GM18508 (cell line): ENCODE results near the gene KIF13A.
"Not testable (repeated sequence)": the region's sequence is repeated elsewhere in the genome, so short reads cannot be mapped to it uniquely, and the experiment has no call there.

Experiments used
- ATAC-seq: cut with Tn5 transposase; IDR thresholded peaks from one replicate; pipeline ENCODE4 v1.9.1; 2021; ENCODE audit warnings: moderate number of reproducible peaks; ENCODE audit not compliant: insufficient read depth, unreplicated experiment

The KIF13A gene

DNA sequence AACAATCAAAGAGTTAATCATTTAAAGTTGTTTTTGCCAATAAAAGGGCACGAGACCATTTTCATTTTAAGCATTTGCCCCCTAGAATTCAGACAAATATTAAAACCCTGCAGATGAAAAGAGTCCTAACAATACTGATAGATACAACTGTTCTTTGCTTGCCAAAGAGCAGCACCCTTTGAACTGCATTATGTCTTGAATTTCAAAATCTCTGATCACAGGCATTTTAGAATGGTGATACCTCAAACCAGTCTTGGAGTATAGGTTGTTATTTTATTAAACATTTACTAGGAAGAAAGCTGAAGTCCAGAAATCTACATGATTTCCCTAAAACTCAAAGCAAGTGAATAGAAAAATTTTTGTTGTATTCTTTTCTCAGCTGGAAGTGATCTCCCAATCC is 108.7 kb downstream of the KIF13A start:
- no peak for ATAC-seq

DNA sequence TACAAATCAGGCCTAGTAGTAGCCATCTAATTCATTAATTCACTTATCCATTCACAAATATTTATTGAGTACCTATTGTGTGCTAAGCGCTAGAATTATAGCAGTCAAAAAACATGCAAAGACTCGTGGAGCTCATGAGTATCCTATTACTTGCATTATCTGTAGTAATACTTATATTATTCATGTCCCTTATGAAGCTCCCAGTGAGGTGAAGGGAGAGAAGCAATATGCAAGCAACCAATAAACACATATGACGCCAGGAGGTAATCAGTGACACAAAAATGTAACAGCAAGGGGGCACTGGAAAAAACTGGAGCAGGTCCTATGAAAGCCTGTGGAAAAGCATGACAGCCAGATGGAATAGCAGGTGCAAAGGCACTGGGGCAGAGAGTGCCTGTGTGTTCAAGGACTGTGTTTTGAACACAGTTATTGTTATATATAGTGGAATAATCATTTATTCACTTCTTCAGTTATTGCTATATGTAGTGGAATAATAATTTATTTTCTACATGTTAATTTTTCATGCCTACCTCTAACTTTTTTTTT is 109.5 kb downstream of the KIF13A start:
- ATAC-seq = no peak

DNA sequence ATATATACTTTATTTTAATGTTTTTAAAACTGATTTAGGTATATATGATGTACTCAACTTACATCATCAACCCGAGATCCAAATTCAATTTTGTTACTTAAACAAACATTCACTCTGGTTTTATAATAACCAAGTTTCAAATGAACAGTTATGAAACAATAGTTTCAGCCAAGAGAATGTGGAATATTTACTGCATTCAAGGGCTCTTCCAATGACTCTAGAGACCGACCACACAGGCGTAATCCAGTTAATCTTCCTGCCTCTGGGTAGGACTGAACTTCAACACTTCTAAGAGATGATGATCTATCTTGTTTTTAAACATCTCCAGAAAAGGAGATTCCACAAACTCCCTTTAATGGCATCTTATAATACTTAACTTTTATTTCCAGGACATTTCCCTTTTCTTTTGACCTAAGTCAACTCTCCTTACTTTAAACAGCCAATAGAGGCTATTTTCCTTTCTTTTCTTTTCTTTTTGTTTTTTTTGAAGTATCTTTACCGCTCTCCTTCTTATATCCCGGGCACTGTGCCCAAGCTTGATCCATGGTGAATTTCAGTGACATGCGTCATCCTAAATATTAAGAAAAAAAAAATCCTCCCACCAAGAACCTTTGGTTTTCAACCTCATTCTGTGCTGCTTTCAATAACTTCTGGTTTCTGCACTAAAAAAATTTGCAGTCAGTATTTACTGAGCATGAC is 110.1 kb downstream of the KIF13A start:
- ATAC-seq = no peak

DNA sequence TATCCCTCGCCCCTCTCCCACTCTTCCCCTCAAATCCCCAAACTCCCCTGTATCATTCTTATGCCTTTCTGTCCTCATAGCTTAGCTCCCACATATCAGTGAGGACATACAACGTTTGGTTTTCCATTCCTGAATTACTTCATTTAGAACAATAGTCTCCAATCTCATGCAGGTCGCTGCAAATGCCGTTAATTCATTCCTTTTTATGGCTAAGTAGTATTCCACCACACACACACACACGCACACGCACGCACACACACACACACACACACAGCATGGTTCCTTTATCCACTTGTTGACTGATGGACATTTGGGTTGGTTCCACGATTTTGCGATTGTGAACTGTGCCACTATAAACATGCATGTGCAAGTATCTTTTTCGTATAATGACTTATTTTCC is 112.7 kb downstream of the KIF13A start:
- ATAC-seq = no peak

DNA sequence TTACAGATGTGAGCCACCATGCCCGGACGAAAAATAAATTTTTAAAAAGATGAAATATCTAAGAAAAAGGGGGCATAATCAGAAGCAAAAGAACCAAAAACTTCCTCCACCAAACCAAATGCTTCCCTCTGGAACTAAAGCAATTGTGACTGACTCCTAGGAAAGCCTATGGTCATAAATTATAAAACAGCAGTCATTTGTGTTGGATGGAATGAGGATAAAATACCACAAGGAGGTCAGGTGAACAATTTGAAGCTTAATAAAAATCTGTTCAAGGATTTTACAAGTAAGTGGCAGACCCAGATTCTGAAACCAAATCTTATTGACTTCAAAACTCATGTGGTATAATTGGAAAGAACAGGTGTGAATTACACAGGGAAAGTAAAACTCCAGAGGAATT is 114.5 kb downstream of the KIF13A start:
- no peak for ATAC-seq

DNA sequence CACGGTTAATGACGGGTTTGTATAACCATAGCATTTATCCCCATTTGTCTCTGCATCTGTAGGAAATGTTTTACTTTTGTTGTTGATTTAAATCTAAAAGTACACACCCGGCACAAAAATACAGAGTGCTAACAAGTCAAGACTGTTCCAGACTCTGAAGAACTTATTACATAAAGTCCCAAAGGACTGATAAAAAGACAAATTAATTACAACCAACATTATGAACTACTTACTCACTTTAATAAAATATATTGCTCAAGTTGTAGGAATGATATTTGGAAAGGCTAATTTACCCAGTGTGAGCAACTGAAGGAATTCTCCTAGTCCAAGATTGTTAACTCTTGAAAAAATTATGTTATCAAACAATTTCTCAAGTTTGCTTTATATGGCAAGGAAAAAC is 115.6 kb downstream of the KIF13A start:
- no peak for ATAC-seq

DNA sequence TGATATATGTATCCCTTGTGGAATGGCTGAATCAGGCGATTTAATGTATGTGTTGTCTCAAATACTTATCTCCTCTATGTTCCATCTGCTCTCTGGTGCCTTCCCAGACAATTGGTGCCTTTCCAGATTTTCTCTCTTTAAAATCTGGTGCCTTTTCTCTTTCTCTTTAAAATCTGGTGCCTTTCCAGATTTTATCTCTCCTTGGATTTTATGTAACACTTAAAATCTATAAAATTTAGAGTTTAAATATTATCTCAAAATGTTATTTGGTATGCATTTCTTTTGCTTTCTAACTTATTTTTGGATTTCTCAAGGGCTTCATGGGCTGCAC is 116.3 kb downstream of the KIF13A start:
- no peak for ATAC-seq

DNA sequence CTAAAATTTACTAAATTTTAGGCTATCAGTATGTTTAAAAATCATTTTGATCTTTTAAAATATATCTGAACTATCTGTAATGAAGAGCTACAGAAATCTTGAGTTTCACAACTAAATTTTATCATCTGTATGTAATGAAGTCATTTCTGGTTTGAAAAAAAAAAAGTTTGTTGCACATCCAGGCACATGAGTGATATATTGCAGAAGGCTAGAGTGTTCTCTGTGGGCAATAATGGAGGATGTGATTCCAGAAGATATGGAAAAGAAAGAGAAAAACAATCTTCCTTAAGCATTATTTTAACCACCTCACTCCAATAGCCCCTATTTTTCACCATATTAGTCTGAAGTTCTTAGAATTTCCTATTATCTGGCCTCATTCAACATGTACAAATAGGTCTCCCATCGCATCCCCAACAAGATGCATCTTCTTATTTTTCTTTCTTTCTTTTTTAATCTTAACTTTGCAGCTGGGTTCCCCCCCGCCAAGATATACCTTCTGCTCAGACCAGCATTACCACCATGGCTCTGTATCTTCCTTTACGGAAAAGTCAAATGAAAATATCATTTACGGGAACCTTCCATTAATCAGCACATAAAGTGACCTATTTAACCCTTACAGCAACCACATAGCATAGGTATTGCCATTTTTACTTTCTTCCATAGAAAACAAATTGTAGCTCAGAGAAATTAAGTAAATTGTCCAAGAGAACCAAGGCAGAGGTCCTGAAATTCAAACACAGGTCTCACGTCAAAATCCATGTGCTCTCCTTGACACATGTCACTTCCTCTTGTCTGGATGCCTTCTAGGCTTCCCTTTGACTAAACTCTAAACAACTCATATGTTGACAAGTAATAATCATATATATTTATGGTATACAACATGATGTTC is 116.9 kb downstream of the KIF13A start:
- no peak for ATAC-seq

DNA sequence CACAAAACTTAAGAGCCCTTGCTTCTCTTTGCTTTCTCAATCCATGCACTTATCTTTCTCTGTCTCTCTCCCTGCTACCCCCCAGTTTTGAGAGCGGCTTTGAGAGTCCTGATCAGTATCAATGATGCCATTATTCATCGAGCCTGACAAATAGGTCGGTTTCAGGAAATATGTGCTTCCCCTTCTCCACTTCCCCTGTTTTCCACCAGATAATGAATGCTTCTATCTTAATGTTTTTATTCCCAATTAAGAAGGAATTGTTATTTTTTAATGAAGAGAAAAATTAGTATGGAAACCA is 117.7 kb downstream of the KIF13A start:
- no peak for ATAC-seq

DNA sequence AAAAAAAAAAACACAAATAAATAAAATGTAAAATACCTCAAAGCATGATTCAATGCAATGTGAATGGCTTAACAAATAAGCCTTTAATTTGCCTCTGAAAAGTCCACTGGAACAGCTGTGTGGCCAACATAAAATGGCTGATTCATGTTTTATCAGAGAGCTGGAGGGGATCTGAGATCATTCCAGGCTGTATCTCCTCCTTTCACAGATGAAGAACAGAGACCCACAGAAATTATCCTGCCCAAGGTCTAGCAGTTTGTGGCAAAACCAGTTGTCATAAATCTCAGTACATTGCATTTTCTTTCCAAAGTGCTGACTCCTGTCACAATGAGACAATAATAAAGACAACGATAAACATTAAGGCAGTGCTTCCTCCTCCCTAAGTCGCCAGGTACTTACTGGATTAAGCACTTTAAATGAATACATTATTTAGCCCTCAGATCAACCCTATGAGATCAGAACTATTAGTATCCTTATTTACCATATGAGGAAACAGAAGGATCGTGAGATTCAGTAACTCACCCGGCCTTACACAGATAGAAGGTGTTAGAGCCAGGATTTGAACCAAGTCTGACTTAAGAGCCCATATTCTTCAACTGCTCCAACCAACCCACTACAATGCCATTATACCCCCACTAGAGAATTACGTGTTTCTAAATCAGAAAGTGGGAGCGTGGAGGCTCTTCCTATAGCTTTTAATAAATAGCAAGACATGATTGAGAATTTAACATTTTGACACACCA is 118.3 kb downstream of the KIF13A start:
- ATAC-seq = no peak

DNA sequence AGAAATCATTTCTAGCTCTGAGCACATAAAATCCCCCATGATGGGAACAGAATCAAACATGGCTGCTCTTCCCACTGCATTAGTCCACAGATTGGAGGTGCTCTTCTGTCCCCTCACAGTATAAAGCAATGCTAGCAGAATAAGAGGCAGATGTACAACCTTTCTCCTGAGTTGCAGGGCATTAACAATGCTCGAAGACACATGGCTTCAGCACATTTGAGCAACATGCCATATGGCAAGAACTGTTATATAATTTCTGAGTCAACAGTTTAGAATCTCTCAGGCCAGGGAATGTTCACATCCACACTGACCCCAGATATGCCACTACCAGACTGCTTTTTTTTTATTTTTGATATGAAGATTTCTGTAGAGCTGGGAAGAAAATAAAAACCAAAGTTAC is 119.6 kb downstream of the KIF13A start:
- no peak for ATAC-seq

DNA sequence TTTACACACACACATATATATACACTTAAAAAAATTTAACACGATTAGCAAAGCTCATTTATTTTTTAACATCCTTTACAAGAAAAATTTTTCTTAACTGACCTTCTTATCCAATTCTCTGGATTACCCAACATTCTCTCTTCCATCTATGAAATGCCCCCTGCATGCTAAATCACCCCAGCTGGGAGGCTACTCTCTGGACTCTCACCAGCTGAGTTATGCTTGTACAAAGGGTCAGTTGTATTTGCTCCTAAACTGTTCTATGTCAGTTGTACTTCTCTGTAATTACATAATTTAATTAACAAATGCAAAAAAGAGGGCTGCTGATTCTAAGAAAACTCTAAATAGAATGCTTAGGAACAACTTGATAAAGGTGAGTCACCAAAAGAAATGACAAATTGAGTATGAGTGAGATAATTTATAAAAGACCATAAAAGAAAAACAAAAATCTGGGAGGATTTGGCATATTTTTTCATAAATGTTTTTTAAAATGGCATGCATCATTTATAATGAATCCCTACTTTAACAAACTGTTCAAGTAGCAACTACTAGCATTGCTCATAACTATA is 120.5 kb downstream of the KIF13A start:
- ATAC-seq = no peak

DNA sequence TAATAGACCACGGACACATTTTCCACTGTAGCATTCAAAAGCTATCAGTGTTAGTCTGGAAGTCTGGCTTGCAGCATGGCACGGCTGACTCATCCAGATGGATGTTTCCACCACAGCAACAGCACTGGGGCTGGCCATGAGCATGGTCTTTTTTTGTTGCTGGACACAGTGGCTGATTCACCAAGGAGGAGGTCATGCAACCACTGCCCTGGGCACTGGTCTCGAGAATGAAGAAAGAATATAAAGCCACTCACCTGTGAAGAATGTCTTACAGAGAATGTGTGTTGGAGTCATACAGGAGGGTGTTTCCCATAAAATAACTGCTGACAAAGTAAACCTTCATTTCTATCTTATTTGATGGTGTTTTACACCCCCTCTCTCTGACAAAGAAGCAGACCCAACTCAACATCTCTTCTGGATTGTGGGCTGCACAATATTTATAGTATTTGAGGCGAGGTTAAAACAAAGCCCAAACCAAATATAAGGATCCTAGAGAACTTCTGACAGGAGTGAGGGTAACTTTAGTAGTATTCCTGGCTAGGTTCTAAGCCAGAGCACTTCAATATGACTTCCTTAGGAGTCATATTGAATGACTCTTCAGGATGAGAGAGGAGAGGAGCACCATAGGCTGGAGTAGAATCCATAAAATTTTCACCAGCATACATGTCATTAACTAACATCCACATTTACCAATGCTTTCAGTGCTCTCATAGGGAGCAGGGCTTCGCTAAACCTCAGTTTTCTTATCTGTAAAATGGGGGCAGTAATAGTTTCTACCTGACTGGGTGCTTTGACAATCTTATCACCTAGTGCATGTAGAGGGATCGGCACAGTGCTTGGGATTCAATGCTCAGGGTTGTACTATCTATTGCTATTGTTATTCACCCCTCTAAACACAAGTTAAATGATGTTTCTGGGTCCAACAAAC is 121.4 kb downstream of the KIF13A start:
- ATAC-seq = no peak

DNA sequence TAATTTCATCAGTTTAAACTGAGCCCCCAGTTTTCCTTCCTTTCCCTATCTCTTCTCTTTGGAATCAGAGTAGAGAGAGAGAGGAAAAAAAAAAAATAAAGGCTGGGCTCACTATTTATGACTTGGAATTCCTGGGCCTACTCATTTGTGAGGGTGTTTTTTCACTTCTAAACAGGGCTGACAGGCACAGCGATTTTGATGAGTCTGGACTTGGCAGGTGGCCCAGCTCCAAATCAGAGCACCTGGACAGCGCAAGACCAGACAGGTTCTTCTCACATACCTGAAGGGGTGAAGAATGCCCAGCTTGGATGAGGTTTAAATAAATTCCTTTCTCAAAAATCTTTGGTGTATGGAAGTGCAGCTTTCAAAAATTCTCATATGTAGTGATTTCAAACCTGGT is 122.2 kb downstream of the KIF13A start:
- no peak for ATAC-seq

DNA sequence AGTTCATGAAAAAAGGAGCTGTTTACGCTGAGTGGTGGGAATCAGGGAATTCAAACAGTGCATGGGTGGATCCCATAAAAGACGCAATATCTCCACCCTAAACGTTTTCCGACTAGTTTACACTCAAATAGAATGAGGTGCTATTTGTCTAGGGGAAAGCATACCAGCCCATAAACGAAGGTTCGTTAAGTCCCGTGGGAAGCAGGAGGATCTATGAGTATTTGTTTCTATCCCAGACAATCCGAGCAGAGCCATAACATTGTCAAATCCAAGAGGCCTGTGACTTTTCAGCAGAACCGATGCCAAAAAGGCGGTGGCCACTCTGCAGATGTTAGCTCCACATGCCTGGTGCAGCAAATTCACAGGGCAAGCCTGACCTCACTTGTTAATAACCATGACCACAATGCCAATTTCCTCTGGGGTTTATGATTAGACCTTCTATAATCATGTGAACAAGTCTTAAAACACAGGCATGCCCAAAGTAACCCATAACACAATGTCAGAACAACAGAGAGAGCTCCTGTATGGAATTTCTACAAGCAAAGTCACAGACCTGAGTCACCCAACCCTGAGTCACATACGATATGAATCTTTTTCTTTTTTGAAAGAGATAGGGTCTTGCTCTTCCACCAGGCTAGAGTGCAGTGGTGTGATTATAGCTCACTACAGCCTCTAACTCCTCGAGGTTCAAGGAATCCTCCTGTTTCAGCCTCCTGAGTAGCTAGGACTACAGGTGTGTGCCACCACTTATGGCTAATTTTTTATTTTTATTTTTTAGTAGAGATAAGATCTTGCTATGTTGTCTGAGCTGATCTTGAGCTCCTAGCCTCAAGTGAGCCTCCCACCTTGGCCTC is 123.3 kb downstream of the KIF13A start:
- ATAC-seq = no peak

DNA sequence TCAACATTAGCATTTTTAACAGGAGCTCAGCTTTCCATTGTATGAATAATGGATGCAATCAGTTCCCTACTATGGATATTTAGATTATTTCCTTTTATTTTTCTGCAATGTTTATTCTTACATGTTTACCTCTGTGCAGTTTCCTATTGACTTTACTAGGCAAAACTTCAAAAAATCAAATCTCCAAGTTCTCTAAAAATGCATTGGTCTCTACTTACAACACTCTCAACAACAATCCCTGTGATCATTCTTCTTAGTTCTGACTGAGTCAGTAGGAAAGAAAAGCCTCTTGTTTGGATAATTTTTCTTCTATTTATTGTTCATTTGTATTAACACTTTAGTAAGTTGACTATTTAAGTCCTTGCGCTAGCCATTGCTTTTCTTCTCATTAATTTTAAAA is 126.1 kb downstream of the KIF13A start:
- ATAC-seq = no peak

DNA sequence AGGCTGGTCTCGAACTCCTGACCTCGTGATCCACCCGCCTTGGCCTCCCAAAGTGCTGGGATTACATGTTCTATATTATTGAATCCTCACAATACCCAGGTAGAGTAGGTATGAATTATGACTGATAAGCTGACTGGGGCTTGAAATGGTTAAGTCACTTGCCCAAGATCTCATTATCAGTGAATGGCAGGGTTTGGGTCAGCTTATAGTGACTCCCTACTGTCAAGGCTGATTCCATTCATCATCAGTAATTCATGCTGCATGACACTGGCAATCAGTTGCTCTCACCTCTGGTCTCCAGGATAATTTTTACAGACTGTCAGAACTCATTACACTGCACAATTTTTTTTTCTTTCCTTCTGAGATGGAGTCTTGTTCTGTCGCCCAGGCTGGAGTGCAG is 127.6 kb downstream of the KIF13A start:
- ATAC-seq = no peak

DNA sequence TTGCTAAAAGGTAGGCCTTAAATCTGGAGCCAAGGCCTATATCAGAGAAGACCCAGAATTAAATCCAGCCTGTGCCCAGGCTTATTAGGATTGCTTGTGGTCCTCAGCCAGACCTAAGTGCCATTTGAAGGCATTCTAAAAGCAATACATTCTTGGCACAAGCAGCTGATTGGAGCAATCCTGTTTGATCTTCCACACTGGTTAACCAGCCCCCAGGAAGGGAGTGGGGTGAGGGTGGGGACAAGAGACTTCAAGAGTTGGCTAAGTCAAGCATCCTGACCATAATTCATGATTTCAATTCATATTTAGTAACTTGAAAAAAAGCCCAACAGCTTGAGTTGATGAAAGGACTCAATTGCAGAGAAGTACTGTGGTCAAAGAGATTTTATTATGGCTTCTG is 128.9 kb downstream of the KIF13A start:
- ATAC-seq = no peak

DNA sequence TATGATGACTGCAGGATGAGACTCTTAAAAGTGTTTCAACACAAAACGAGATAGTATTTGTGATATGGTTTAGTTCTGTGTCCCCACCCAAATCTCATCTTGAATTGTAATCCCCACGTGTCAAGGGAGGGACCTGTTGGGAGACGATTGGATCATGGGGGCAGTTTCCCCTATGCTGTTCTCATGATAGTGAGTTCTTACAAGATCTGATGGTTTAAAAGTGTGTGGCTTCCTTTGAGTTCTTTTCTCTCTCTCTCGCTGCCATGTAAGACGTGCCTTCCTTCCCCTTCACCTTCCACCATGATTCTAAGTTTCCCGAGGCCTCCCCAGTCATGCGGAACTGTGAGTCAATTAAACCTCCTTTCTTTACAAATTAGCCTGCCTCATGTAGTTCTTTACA is 130.2 kb downstream of the KIF13A start:
- not testable (repeated sequence) for ATAC-seq
